Measurements from ENCODE around the gene TOR1A.

DNA sequence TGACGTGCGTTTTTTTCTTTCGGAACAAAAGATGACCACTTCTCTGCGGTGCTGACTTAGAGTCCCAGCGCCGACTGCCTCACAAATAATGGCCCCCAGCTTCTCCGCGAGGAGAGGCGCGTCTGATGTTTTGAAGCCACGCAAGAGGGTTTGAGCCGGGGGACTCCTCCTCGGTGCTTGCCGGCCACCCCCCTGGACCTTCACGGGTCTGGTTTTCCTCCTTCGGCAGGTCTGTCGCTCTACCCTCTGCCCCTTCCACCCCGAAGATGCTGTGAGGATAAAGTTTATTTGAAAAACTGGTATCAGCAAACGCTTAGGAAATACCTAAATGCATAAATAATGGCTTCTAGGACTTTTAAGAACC lies 11.9 kb upstream of the TOR1A start:
- TF ChIP-seq, protein P1, sequence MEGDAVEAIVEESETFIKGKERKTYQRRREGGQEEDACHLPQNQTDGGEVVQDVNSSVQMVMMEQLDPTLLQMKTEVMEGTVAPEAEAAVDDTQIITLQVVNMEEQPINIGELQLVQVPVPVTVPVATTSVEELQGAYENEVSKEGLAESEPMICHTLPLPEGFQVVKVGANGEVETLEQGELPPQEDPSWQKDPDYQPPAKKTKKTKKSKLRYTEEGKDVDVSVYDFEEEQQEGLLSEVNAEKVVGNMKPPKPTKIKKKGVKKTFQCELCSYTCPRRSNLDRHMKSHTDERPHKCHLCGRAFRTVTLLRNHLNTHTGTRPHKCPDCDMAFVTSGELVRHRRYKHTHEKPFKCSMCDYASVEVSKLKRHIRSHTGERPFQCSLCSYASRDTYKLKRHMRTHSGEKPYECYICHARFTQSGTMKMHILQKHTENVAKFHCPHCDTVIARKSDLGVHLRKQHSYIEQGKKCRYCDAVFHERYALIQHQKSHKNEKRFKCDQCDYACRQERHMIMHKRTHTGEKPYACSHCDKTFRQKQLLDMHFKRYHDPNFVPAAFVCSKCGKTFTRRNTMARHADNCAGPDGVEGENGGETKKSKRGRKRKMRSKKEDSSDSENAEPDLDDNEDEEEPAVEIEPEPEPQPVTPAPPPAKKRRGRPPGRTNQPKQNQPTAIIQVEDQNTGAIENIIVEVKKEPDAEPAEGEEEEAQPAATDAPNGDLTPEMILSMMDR (optimal IDR thresholded peaks at IDR 0.05 in 1 of 3, IDR thresholded peaks at IDR 0.05 in 1 of 3, conservative IDR thresholded peaks at IDR 0.05 in 1 of 3; ENCODE audit: extremely low read depth in 1 of 3, insufficient read depth in 2 of 3, low read length in 3 of 3): no peak
- TF ChIP-seq EZH2 (IDR thresholded peaks at IDR 0.05; ENCODE audit: low read length): no peak

Data from keratinocyte (primary cell).